NCI-H526 (cell line): ENCODE measurements around the gene NFS1.

Experiments
- DNase-seq, 2 experiments: peaks; one replicate each; lab custom pipeline; 2025; lab: John Stamatoyannopoulos, UW

NFS1 gene

GRCh38 chr20:35674921-35675320 is 24.2 kb downstream of the NFS1 start:
- DNase-seq = no peak

GRCh38 chr20:35673884-35674283 is 25.3 kb downstream of the NFS1 start:
- no peak for DNase-seq

- DNase-seq = no peak
Measured at GRCh38 chr20:35669681-35670080, 29.5 kb downstream of the NFS1 start.

GRCh38 chr20:35669221-35669620 is 29.9 kb downstream of the NFS1 start:
- no peak for DNase-seq

DNA sequence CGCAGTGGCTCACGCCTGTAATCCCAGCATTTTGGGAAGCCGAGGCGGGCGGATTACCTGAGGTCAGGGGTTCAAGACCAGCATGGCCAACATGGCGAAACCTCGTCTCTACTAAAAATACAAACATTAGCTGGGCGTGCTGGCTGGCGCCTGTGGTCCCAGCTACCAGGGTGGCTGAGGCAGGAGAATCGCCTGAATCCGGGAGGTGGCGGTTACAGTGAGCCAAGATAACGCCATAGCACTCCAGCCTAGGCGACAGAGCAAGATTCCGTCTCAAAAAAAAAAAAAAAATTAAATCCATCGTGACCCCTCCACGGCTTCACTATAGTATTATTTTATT is 33.2 kb downstream of the NFS1 start:
- no peak for DNase-seq

DNA sequence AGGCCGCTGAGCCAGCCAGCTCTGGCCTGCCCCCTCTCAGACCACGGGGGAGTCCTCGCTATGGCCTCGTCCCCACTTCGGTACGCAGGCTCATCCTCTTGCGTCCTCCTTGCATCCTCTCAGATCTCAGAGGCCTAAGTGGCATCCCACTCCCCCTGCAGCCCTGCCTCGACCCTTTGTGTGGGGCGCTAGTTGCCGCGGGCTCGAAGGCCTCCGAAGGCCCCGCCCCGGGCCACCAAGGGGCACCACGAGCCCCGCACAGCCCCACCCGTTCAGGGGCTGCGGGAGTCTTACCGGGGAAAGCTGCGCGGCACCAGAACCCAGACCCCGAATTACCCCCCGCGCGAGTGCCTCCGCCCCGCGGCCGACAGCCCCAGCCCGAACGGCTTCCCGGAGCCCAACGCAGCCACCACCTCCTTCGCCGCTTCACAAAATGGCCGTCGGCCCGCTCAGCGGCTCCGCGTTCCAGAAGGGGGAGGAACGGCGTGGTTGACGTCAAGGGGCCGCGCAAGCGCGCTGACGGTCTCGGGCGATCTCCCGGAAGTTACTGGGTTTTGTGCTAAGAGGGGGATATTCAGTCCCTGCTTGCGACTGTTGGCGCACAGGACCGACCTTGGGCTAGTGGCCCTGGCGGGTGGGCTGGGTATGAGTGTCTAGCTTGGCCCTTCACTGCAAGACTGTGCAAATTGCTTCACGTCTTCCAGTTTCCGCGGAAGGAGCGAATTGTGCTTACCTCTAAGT is 34.5 kb downstream of the NFS1 start, which contains the start of the genes CPNE1 and RBM12:
Gene CPNE1, minus strand, starts transcription at position 435 of the 741 bp plus-strand sequence. CDS start 31,977 bp downstream, outside the sequence.
Gene RBM12, minus strand, starts transcription at position 435 of the 741 bp plus-strand sequence. CDS start 9,578 bp downstream, outside the sequence.
- peak; percentile 85 to 98 for DNase-seq

DNA sequence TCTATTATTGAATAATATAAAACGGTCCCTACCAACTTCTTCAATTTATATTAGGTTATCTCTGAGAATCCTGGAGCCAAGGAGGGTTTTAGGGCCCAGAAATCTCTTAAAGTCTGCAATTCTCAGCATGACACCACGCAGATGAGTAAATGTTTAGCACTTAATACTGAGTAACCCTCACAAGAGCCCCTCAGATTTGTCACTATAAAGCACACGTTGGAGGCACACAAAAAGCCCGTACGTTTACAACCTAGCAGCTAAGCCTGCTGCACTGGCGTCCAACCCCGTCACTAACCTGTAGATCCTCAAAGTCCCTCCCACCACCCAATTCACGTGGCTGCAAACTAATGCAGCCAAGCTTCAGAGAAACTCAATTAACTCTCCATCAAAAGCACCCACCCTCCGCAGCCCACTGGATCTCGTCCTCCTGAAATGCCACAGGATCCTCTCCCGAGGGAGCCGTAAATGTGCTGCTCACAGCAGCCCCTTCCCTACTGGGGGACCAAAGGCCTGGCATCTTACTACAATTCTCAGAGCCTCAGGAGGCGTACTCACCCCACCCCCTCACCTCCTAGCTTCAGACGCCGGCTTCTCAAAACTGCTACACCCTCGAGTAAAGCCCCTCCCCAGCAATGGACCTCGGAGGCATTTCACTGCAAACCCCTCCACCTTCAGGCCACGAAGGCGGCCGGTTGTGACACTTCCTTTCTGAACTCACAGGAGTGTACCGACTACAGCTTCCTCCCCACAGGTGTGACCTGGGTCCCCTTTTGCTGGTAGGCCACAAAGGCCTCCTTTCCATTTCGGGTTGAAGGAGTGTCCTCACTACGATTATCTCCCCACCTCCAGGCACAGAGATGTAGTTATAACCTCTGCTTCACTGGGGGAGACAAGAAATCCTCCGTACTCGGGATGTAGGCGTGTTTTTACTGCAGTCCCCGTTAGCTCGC is 35.4 kb downstream of the NFS1 start:
- peak; percentile 66 to 80 for DNase-seq

DNA sequence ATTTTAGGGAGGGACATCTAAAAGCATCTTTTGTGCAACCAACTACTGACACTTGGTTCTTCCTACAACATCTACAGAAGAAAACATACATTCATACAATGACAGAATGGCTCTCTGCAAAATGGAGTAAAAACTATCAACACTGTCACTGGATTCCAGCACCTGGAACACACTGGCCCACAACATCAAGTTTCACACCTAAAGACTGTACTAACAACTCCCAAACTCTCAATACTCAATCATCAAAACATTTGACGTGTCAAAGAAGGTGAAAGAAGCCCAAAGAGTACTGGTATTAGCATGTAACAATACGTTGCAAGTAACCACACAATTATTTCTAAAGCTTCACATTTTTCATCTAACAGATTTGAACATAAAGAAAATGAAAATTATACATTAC is 36.6 kb downstream of the NFS1 start:
- no peak for DNase-seq

DNA sequence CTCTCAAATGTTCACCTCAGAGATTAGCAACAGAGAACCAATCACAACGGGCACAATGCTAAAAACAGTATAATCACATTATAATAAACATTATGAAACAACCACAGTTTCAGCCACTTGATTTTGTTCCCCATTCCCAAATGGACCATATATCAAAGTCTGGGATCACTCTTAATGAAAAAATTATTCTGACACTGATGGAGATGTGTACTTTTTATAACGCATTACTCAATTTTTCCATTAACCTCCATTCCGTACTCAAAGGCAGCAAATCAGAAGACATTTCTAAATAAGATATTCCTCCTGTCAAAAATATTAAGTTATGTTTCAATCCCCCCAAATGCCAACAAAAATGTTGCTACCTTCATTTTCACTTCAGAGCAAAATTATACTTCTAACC is 37.2 kb downstream of the NFS1 start:
- DNase-seq = no peak

GRCh38 chr20:35661053-35661452 is 38.1 kb downstream of the NFS1 start:
- no peak for DNase-seq

GRCh38 chr20:35660122-35660937 is 38.8 kb downstream of the NFS1 start:
- DNase-seq = no peak

DNA sequence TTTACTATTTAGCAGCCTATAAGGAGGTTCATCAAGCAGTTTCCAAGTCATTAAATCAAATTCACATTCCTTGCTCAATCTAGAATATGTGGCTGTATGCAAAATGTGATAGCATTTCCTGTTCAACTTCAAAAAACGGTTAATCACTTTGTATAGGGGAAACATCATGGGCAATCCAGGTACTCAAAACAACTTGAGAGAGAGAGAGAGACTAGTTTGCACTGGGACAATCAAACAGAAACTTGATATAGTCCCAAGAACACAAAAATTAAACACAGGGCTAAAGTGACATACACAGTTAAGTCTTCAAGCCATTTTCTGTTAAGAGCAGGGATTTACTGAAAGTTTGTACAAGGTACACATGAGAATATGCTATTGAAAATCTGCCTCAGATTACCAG is 41.9 kb downstream of the NFS1 start:
- no peak for DNase-seq

GRCh38 chr20:35654415-35654814 is 44.7 kb downstream of the NFS1 start:
- no peak for DNase-seq

- DNase-seq = no peak
Measured at GRCh38 chr20:35653893-35654292, 45.3 kb downstream of the NFS1 start.

GRCh38 chr20:35653430-35653734 is 45.8 kb downstream of the NFS1 start:
- DNase-seq = no peak

DNA sequence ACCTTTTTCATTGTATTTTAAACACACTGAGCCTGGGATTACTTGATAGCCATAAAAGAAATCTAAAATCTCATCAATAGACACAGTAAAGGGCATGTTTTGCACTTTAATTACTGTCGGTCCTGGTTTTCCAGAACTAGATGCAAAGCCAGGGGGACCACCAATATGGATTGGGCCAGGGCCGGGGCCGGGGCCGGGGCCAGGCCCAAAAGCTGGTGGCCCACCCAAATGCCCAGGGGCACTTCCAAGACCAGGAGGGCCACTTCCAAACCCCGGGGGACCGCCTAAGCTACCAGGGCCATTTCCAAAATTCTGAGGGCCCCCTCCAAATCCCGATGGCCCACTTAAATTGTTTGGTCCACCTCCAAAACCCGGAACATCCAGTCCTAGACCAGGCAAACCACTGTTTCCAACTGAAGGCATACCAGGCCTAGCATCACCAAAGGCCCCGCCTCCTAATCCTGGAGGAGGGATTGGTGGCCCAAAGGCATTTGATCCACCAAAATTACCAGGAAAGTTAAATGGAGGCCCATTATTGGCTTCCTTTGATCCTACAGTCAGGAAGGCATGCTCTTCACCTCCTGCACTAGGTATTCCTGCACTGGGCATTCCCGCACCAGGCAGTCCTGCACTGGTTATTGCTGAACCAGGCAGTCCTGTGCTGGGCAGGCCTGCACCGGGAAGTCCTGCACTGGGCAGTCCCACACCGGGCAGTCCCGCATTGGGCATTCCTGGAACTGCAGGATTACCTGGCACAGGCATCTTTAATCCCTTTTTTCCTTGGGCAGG is 46.3 kb downstream of the NFS1 start:
- DNase-seq = no peak

GRCh38 chr20:35651958-35652357 is 47.2 kb downstream of the NFS1 start:
- DNase-seq = no peak

GRCh38 chr20:35650632-35651031 is 48.5 kb downstream of the NFS1 start:
- no peak for DNase-seq

GRCh38 chr20:35648836-35649235 is 50.3 kb downstream of the NFS1 start:
- DNase-seq = no peak

- DNase-seq = no peak
Measured at GRCh38 chr20:35644806-35645205, 54.3 kb downstream of the NFS1 start.

DNA sequence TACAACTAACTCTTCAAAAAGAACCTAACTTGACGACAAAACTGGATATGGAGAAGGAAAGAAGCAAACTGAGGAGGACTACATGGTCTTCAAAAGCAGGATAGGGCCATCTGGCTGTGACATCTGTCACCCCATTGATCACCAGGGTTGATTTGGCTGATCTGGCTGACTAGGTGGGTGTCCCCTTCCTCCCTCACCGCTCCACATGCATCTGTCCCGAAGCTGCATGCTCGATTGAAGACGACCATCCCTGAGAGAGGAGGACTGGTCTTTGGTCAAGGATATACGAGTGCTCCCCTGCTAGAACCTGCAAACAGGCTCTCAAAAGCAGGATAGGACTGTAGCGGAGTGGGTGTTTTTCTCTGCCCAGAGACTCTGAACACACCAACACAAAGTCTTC is 56.1 kb downstream of the NFS1 start:
- DNase-seq = no peak

DNA sequence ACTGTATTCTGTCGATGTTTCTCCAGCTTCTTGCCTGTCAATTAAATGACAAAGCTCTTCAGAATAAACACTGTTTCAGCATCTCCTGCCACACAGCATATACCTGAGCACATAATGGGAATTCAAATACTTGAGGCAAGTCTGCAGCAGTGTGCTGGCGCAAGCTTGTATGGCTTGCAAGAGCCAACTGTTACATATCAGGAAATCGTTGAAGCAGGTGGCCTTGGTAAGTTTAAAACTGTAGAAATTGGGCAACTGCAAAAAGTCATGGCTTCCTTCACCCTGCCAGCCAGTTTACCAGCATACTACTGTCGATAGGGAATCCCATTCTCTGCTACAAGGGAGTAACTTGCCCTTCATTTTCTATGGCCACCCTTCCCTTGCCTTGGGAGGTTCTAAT is 57.4 kb downstream of the NFS1 start:
- DNase-seq = no peak
